NCI-H748 (cell line): ENCODE data around the gene RTKN.
"Not testable (repeated sequence)": the region's sequence is repeated elsewhere in the genome, so short reads cannot be mapped to it uniquely, and the experiment has no call there.

Source experiments
- DNase-seq: peaks from one replicate; lab custom pipeline; 2025; ENCODE audit not compliant: unreplicated experiment; lab: John Stamatoyannopoulos, UW

Gene RTKN

GRCh38 chr2:74439373-74439772 lies 2.4 kb downstream of the RTKN start:
- no peak for DNase-seq

- no peak for DNase-seq
Observed at GRCh38 chr2:74438248-74438647, 3.5 kb downstream of the RTKN start.

DNA sequence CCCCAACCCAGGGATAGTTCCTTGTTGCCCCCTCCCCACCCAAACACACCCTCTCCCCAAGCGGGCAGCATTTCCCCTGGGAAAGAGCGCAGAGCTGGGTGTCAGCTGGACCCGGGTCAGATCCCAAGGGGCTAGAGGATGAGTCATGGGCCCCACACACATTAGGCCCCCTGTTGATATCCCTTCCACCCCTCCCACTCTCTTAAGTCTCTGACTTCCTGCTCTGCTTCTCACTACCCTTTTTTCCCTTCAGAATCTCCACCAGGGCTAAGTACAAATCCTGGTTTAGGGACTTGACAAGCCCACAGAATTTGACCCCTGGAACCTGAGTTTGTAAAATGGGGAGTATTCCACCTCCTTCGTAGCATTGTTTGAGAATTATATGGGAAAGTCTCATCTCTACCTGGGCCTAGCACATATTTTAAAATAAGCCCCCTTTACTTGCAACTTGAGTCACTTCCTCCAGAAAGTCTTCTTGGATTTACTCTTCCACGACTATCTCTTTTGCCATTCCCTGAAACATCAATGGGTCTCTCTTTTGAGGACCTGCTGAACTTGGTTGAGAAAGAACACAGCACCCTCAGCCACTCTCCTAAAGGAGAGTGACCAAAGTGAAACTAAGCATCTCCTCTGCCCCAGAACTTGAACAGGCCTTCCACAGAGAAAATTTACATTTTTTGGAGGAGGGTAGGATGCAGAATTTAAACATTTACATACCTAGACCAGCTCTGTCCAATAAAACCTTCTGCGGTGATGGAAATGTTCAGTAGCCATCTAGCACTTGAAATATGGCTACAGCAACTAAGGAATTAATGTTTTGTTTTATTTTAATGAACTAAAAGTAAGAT lies 4.7 kb downstream of the RTKN start:
- DNase-seq = no peak

DNA sequence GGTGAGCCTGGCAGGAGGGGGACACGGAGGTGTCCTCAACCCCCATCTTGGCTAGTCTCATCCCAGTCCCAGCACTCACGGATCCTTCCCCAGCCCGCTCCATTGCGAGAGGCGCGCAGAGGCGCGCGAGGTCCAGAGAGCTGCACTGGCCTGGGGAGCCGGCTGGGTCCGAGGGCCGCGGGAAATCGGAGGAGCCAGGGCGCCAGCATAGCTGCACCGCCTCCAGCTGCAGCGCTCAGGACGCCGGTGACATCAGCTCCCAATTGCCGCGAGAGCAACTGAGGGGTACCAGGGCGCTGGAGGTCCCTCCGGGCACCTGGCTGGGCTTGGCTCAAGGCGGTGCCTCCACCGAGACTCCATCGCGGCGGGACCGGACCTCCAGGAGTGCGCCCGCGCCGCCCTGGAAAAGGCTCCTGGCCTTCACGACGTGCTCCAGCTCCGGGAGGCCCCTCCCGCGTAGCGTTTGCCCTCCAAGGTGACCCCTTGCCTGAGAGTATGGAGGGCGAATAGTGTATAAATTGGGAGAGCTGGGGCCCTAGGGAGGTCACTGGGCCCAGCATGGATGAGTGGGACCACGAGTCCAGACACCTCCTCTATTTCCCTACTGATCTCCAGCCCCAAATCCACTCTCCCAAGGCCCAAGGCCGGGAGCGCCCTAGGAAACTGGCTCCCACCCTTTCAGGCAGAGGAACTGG lies 5.5 kb downstream of the RTKN start:
- DNase-seq = no peak

GRCh38 chr2:74430502-74430901 lies 11.2 kb downstream of the RTKN start:
- DNase-seq = no peak

DNA sequence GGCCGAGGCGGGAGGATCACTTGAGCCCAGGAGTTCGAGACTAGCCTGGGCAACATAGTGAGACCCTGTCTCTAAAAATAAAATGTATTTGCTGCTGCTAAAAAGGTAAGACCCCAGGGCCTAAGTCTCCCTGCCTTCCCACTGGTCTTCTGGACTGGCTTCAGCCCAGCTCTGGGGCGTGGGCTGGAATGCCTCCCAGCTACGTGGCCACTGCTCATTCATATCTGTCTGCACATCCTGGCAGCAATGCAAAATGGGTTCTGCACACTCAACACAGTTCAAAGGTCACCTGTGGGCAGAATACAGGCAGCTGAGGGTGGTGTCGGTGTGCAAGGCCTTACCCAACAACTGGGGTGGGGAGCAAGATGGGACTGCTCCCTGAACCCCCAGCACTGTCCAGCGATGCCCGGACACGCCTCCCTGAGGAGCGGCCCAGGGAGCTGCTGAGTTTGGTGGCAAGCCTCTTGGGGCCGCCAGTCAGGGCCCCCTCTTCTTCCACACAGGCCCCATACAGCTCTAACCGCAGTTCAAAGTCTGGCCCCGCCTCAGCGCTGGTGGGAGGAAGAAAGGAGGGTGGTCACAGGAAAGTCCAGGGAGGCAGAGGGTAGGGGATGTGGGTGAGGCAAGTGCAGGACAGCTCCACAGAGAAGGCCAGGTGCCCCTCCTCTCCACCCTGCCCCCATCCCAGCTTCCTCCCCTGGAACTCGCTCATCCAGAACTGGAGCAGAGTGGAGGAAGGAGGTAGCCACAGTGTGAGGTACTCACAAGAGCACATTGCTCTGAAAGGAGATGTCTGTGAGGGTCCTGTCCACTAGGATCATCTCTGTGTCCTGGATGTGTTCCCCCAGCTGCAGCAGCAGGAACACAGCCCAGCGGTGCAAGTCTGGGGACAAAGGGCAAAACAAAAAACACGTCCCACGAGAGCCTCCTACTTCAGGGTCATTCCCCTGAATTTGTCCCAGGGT lies 12.0 kb downstream of the RTKN start:
- no peak for DNase-seq

GRCh38 chr2:74428675-74429074 lies 13.1 kb downstream of the RTKN start:
- no peak for DNase-seq

- DNase-seq = no peak
Observed at GRCh38 chr2:74427551-74427950, 14.2 kb downstream of the RTKN start.

- no peak for DNase-seq
Observed at GRCh38 chr2:74426181-74426758, 15.5 kb downstream of the RTKN start.

- DNase-seq = no peak
Observed at GRCh38 chr2:74425523-74425922, 16.2 kb downstream of the RTKN start.

DNA sequence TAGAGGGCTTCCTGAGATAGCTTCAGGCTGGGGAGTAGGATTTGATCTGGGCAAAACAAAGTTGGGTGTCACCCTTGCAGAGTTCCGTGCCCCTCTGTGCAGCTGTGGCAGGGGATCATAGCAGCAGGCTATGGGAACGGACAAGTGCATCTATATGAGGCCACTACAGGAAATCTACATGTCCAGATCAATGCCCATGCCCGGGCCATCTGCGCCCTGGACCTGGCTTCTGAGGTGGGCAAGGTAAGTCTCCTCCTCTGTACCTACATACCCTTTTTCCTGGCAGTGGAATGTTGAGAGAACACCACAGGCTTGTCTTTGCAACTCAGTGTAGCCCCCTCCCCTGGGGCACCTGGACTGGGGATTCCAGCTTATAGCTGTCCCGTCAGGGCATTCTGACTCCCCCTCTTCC lies 16.7 kb downstream of the RTKN start:
- DNase-seq = no peak

DNA sequence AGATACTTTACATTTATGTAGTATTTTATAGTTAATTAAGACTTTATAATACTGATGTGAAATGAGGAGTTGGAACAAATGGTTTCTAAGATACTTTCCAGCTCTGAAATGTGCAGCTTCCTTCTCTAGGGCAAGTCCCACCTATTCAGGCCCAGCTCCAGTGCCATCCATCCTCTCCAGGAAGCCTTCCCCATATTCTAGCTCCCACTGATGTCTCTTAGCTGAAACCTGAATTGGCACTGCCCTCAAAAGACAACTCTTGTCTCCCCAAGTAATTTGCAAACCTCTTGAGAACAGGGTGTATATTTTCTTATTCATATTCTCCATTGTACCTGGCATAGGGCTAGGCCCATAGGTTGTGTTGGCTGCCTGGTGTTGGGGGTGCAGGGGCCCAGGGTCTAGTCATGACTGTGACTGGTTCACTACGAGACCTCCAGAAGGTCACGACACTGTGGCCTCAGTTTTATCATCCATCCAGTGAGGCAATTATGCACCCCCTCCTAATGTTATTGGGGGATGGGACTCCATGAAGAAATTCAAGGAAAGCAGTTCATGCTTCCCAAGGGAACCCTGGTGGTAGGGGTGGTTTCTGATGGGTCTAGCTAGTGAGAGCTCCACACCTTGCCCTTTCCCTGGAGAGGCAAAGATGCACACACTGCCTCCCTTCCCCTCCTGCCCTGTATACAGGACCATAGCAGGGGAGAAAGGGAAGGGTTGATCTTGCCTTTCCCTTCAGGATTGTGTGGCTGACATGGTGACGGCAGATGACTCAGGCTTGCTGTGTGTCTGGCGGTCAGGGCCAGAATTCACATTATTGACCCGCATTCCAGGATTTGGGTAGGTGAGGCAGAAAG lies 17.4 kb downstream of the RTKN start:
- DNase-seq = no peak

GRCh38 chr2:74423231-74424095 lies 18.3 kb downstream of the RTKN start:
- no peak for DNase-seq

DNA sequence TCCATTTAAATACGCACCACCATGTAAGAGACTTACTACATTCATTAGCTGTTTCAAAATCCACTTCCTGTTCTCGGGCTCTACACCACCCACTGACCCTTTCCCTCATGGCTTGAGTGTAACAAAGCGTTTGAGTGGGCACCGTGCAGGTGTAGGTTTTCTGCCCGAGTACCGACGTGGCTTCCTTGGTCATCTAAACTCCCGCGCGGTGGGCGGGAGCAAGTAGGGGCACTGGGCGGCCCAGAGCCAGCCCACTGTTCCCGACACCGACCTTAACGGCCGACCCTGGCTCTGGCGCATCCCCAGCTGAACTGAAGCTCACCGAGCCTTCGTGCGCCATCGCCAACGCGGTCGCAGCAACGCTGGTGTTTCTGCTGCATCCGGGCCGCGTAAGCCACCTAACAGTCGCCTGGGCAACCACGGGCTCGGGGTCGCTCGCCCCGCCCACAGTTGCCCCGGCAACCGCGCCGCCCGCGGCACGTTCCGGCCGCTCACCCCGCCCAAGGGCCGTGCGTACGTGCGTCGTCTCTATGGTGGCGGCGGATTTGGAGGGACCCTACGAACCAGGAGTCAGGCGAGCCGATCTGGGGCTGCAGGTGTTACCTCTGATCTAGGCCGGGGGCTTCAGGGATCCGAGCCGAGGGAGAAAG lies 20.4 kb downstream of the RTKN start, which contains the start of the genes C2orf81 and WDR54:
TSS of gene C2orf81 (minus strand) at position 399 of the 650 bp plus-strand sequence. CDS start at position 340, 59 bp downstream.
TSS of gene WDR54 (plus strand) at position 510 of the 650 bp plus-strand sequence. CDS start 424 bp downstream, outside the sequence.
- peak; percentile 96 for DNase-seq

DNA sequence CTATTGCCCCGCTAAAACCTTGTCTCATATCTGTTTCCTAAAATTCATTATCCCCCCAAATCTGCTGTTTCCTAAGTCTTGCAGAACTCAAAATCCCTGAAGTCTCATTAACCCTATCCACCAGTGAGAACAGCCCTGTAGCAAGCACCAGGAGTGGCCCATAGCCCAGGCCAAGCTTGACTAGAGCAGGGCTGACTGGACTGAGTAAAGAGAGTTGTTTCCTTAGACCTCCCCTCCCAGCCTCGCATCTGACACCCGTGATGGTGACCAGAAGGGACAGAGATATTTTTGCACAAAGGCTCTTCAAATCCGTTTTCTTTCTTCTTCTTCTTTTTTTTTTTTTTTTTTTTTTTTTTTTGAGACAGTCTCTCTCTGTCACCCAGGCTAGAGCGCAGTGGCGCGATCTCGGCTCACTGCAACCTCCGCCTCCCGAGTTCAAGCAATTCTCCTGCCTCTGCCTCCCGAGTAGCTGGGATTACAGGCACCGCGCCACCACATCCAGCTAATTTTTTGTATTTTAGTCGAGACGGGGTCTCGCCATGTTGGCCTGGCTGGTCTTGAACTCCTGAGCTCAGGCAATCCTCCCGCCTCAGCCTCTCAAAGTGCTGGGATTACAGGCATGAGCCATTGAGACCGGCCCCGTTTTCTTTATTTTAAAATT lies 21.2 kb downstream of the RTKN start:
- DNase-seq = not testable (repeated sequence)

DNA sequence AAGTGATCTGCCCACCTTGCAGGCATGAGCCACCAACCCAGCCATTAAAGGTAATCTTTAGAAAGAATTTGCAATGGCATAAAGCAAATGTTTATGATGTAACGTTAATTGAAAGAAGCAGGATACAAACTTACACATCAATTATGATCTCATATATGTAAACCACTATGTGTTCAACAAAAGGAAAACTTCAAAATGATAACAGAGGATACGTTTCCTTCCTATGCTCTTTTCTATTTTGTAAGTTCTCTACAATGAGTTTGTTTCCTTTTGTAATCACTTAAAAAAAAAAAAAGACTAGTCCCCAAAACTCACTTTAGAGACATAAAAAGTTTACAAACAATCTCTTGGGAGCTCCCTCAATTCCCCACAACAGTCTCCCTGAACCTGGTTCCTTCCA lies 21.7 kb downstream of the RTKN start:
- no peak for DNase-seq

GRCh38 chr2:74419345-74419744 lies 22.4 kb downstream of the RTKN start:
- no peak for DNase-seq

GRCh38 chr2:74418312-74418711 lies 23.4 kb downstream of the RTKN start:
- no peak for DNase-seq
